ENCODE measurements around the gene FSTL4.

DNA sequence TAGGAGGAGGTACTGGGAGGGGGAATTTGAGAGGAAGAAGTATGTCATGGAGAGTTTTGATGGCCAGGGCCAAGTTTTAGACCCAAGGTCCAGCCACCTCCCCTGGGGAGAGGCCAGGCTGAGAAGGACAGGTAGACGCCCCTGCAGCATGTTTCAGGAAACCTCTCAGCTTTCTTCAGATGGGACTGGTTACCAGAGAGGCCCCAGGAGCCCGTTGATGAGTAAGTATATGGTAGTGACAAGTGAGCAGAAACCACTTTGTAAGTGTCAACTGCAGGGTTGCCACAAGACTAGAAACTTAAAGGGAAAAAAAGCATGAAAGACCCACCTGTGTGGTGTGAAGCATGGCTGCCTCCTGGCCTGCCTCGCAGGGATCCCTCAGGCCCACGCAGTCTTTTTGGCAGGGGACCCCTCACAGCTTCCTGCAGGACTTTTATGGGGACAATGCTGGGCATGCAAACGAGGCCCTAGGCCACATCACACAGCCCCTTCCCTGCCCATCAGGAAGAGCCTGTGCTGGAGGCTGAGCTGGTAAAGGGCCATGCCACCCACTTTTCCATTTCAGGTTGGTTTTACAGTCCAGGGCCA is 255.9 kb downstream of the FSTL4 start:
- TF ChIP-seq, protein P1, sequence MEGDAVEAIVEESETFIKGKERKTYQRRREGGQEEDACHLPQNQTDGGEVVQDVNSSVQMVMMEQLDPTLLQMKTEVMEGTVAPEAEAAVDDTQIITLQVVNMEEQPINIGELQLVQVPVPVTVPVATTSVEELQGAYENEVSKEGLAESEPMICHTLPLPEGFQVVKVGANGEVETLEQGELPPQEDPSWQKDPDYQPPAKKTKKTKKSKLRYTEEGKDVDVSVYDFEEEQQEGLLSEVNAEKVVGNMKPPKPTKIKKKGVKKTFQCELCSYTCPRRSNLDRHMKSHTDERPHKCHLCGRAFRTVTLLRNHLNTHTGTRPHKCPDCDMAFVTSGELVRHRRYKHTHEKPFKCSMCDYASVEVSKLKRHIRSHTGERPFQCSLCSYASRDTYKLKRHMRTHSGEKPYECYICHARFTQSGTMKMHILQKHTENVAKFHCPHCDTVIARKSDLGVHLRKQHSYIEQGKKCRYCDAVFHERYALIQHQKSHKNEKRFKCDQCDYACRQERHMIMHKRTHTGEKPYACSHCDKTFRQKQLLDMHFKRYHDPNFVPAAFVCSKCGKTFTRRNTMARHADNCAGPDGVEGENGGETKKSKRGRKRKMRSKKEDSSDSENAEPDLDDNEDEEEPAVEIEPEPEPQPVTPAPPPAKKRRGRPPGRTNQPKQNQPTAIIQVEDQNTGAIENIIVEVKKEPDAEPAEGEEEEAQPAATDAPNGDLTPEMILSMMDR (IDR thresholded peaks at IDR 0.05) = no peak
- no peak for TF ChIP-seq POLR2AphosphoS5 (IDR thresholded peaks at IDR 0.05)

All from transverse colon (tissue), 4 donors.